Umbilical cord (tissue), 2 donors: ENCODE data around the gene PHRF1. TPM values are rescaled to one million over a fixed set of nuclear protein-coding genes. Genes with fewer than 3 reads are reported as not detected.
"Not testable (repeated sequence)": the region's sequence is repeated elsewhere in the genome, so short reads cannot be mapped to it uniquely, and the experiment has no call there.

Source experiments
- DNase-seq: peaks from one replicate; pipeline ENCODE4 v3.0.0-alpha.2; 2015; ENCODE audit warnings: low spot score
- total RNA-seq: library from RNA; depleted of rRNA; stranded (reverse); fragments of >200 nt; gene quantifications from one replicate; pipeline ENCODE4 v1.2.3, GENCODE V29; 2014; ENCODE audit warnings: low replicate concordance; ENCODE audit not compliant: insufficient read depth

Gene PHRF1
- total RNA-seq, 1 donor from 2014 or later = 31.5 TPM

DNA sequence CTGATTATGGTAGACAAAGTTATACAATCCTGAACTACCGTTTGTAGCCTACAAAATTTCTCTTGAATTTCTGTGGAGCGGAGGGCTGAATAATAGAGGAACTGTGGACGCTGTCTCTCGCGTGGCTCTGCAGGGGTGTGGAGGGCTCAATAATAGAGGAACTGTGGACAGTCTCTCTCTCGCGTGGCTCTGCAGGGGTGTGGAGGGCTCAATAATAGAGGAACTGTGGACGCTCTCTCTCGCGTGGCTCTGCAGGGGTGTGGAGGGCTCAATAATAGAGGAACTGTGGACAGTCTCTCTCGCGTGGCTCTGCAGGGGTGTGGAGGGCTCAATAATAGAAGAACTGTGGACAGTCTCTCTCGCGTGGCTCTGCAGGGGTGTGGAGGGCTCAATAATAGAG, 76.9 kb downstream of the PHRF1 start:
- DNase-seq = not testable (repeated sequence)

DNA sequence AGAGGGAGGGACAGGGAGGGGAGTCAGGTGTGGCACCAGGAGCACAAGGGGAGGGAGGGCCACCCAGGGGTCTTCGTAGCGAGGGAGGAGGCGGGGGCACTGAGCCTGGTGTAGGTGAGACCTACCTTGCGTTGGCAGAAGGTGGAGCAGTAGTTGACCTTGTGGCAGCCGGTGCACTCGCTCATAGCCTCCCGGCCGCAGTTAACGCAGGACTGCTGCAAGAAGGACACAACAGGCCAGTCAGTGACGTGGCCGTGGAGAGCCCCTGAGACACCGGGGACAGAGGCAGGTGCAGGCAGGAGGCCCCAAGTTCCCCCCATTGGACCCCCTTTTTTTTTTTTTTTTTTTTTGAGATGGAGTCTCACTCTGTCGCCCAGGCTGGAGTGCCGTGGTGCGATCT, 77.6 kb downstream of the PHRF1 start:
- no peak for DNase-seq

DNA sequence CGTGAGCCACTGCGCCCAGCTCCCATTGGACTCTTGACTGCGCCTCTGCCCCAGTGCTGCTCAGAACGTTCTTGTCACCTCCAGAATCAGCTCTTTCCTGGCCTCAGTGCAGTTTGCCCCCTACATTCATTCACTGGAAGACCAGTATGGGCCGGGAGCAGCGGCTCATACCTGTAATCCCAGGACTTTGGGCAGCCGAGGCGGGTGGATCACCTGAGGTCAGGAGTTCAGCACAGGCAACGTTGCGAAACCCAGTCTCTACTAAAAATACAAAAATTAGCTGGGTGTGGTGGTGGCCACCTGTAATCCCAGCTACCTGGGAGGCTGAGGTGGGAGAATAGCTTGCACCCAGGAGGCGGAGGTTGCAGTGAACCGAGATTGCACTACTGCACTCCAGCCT, 78.2 kb downstream of the PHRF1 start:
- not testable (repeated sequence) for DNase-seq

DNA sequence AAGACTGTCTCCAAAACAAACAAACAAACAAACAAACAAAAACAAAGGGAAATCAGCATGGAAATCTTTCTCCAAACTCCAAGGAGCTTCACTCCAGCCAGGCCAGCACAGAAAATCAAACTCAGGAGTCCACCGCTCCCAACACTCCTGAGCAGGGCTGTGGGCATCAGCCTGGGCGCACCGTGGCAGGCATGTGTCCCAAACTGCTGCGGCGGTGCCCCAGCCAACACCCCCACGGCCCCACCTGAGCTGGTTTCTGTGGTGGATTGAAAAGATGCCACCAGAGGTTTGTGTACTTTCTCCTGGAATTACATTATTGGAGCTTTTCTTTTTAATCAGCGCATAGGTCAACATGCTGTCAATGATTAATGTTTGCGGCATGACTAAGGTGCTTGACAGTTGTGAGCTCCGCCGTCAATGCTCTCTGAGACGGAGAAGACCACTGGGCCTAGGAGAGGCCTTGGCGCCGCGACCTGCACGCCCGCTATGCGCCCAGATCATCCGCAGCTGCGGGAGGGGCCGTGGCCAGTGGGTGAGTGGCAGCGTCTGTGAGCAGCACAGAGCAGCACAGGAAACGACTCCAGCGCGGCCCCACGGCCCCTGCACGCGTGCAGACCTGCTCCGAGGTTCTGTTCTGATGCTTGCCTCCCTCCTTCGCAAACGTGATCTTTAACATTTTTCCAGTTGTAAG, 78.9 kb downstream of the PHRF1 start:
- no peak for DNase-seq

DNA sequence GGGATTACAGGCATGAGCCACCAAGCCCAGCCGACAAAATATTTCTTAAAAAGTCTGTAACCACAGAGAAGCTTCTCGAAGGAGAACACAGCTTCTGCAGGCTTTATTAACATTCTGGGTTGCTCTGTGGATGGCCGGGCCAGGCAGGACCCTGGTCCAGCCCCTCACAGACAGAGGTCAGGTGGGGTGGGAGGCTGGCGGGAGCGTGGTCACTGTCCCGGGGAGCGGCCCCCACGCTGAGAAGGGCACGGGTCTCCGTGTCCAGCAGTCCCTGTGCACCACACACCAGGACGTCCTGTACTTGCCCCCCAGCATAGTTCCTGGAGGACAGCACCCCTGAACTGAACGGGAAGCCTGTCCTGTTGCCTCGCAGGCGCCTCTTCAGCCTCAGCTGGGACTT, 80.2 kb downstream of the PHRF1 start:
- no peak for DNase-seq

DNA sequence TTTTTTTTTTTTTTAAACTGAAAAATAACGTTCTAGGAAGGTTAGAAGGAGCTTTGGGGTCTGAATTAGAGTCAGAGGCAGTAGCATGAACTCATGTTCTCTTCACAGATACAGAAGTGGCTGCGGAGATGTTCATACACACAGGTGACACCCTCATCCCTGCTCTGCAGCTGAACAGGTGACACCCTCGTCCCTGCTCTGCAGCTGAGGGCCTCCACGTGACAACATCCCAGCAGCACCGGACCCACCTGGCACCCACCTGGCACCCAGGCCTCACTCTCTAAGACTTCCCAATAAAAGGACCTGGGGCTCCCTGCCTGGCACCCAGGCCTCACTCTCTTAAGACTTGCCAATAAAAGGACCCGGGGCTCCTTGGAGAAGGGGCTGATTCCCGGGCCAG, 80.6 kb downstream of the PHRF1 start:
- DNase-seq = no peak

DNA sequence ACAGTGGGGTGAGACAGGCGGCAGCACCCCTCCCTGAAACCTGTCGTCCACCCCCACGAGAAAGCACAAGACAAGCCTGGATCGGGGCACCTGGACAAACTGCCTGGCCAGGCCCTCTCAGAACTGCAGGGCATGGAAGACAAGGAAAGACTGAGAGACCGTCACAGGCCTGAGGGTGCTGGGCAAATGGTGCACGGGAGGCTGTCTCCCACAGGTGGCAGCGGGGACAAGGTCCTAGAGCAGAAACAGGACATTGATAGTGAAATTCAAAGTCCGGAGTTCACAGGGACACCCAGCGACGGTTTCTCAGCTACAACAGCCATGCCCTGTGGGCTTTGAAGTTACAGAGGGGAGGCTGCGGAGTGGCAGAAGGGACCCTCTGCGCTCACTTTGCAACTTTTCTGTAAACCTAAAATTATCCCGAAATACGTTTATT, 81.4 kb downstream of the PHRF1 start:
- DNase-seq = no peak

DNA sequence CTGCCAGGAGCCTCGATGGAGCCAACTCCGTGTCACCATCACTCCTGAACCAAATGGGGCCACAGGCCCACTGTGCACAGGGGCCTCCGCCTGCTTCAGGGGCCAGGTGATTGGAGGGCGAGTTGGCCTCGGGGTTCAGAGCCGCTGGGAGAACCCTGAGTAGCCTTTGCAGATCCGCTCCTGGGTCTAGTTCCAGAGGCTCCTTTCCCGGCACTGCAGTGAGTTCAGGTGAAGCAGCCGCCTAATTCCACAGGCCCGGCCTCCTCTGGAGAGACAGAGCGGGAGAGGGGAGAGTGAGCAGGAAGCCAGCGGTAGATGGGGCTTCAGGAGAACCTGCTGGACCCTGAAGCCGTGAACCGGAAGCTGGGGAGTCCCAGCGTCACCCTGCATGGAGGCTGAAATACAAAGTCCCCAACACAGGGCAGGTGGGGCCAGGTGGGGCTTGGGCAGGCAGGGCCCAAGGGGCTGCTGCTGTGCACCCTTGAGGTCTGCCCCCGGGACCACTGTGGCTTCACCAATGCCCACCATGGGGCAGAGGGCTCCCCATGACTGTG, 83.3 kb downstream of the PHRF1 start:
- DNase-seq = no peak

DNA sequence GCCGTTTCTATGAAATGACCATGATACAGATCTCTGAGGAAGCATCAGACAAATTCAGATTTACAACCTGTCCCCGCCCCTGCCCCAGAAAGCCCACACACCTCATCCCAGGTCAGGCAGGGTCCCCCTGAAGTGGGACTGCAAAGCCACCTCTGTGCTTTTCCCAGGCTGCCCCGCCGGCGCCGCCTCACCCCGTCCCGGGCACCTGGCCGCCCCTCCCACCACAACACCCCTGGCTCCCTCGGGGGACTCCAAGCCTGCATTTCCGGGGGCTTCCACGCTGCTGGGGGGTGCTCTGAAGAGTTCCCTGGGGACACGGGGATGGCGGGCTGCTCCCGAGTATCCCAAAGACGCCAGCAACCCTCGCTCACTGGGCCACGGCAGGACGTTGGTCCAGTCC, 84.0 kb downstream of the PHRF1 start:
- no peak for DNase-seq

DNA sequence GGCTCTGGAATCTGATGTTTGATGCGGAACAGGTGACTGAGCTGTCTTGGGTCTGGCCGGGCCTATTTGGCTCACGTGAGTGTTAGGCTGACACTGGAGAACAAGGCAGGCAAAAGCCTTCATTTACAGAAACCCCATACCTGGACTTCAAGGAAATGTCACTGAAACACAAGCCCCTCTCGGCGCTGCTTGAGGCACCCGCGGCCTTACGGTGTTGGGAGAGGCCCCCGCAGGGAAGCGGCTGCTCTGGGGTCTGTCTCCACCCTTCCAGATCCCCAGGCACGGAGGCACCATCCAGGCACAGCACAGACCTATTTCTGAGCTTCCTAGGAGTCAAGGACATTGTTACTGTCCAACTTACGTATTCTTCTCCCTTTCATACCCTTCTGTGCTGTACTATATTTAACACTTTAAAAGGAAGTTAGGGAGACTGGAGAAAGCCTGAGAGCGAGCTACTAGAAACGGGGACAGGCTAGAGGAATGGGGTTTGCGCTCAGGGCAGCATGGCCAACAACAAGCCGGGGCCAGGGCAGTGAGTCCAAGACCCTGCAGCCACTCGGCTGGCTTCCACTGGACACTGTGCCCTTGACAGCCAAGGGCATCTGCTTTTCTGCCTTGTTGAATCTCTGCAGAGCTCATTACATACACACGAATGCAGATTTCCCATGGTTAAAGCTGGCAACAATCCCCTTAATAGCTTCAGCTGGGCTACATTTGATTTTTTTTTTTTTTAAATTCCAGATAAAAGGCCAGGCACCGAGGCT, 84.6 kb downstream of the PHRF1 start:
- no peak for DNase-seq

Other genes with a start within 250 kb of the PHRF1 start
- gene B4GALNT4, start 207.0 kb upstream of the PHRF1 start, total RNA-seq = 7.2 TPM
- gene PKP3, start 182.3 kb upstream of the PHRF1 start, total RNA-seq = 36.6 TPM
- 10.8 TPM for gene SIGIRR, start 161.5 kb upstream of the PHRF1 start, total RNA-seq
- gene ANO9, start 134.5 kb upstream of the PHRF1 start, total RNA-seq = 5.1 TPM
- 73.4 TPM for gene PTDSS2, start 126.2 kb upstream of the PHRF1 start, total RNA-seq
- 132 TPM for gene RNH1, start 69.2 kb upstream of the PHRF1 start, total RNA-seq
- gene HRAS, start 40.9 kb upstream of the PHRF1 start, total RNA-seq = 46.5 TPM
- gene LRRC56, start 38.9 kb upstream of the PHRF1 start, total RNA-seq = not detected
- gene LMNTD2, start 15.7 kb upstream of the PHRF1 start, total RNA-seq = 0.48 TPM
- 1.7 TPM for gene RASSF7, start 15.5 kb upstream of the PHRF1 start, total RNA-seq
- 16.6 TPM for gene IRF7, start 39.5 kb downstream of the PHRF1 start, total RNA-seq
- gene CDHR5, start 48.5 kb downstream of the PHRF1 start, total RNA-seq = not detected
- gene SCT, start 50.7 kb downstream of the PHRF1 start, total RNA-seq = not detected
- gene DRD4, start 60.8 kb downstream of the PHRF1 start, total RNA-seq = not detected
- 54.9 TPM for gene DEAF1, start 118.8 kb downstream of the PHRF1 start, total RNA-seq
- 7.7 TPM for gene TMEM80, start 119.3 kb downstream of the PHRF1 start, total RNA-seq
- gene EPS8L2, start 129.8 kb downstream of the PHRF1 start, total RNA-seq = 28.6 TPM
- 76.1 TPM for gene TALDO1, start 171.0 kb downstream of the PHRF1 start, total RNA-seq
- gene GATD1, start 201.0 kb downstream of the PHRF1 start, total RNA-seq = 26.2 TPM
- gene CEND1, start 213.6 kb downstream of the PHRF1 start, total RNA-seq = 1.4 TPM
- 2.2 TPM for gene SLC25A22, start 221.8 kb downstream of the PHRF1 start, total RNA-seq
- 19.3 TPM for gene PIDD1, start 228.8 kb downstream of the PHRF1 start, total RNA-seq
- 439 TPM for gene RPLP2, start 233.5 kb downstream of the PHRF1 start, total RNA-seq
- 6.7 TPM for gene PNPLA2, start 242.4 kb downstream of the PHRF1 start, total RNA-seq